Neural crest cell (in vitro differentiated cells): ENCODE data around the gene CCDC12. TPM values are rescaled to one million over a fixed set of nuclear protein-coding genes. Genes with fewer than 3 reads are reported as not detected.

ENCODE experiments used
- DNase-seq: peaks from one replicate; pipeline ENCODE4 v3.0.0; 2021; ENCODE audit warnings: low read depth, mixed read lengths, low spot score
- H3K27ac Mint-ChIP-seq: one replicate; pipeline ENCODE4 v1.8.0; 2021; ENCODE audit warnings: mild to moderate bottlenecking, mixed read lengths; ENCODE audit not compliant: unreplicated experiment
- H3K27me3 Mint-ChIP-seq: 2 replicates; pipeline ENCODE4 v1.8.0; 2021; ENCODE audit warnings: low read depth, mild to moderate bottlenecking, mixed read lengths
- H3K36me3 Mint-ChIP-seq: 2 replicates; pipeline ENCODE4 v1.8.0; 2021; ENCODE audit warnings: low read depth, mild to moderate bottlenecking, mixed read lengths
- H3K4me1 Mint-ChIP-seq: 2 replicates; pipeline ENCODE4 v1.8.0; 2021; ENCODE audit warnings: mixed read lengths
- H3K4me3 Mint-ChIP-seq: one replicate; pipeline ENCODE4 v1.8.0; 2021; ENCODE audit warnings: mild to moderate bottlenecking, mixed read lengths
- H3K9me3 Mint-ChIP-seq: 2 replicates; pipeline ENCODE4 v1.8.0; 2021; ENCODE audit warnings: mixed read lengths
- total RNA-seq: library from RNA; stranded (reverse); gene quantifications from 2 replicates; pipeline ENCODE4 v1.2.1, GENCODE V29; 2021
- TF ChIP-seq, protein P1 (sequence below): fragments of 200-600 bp; sonication (generic); conservative IDR thresholded peaks from 2 replicates; pipeline ENCODE4 v1.5.0; 2021; ENCODE audit warnings: antibody characterized with exemption, mild to moderate bottlenecking

CCDC12 gene
- total RNA-seq, 1 donor from 2014 or later, result 54.3 TPM

DNA sequence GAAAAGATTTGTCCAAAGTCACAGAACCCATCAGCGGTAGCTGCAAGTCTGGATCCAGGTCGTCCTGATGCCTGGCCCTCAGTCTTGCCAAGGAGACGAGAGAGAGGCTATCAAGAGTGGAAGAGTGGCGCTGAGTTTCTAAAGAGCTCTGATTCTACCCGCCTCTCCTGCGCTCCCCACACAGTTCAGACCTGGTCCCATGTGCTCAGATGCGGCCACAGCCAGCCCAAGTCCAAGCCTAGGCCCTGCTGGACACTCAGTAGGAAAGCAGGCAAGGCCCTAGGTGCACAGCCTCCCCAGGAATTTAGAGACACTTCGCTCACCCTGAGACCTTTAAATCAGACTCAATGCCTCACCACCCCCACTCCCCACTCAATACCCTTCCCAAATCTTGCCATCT, 32.4 kb downstream of the CCDC12 start:
- H3K27ac Mint-ChIP-seq, result peak overlapping the region; percentile 79
- no peak for DNase-seq

GRCh38 chr3:46943237-46944187, 33.0 kb downstream of the CCDC12 start:
- no peaks in the 10 kb centered on the region for H3K27me3 Mint-ChIP-seq
- no peak for DNase-seq
- H3K4me3 Mint-ChIP-seq, result no peak overlapping the region
- TF ChIP-seq, protein P1, sequence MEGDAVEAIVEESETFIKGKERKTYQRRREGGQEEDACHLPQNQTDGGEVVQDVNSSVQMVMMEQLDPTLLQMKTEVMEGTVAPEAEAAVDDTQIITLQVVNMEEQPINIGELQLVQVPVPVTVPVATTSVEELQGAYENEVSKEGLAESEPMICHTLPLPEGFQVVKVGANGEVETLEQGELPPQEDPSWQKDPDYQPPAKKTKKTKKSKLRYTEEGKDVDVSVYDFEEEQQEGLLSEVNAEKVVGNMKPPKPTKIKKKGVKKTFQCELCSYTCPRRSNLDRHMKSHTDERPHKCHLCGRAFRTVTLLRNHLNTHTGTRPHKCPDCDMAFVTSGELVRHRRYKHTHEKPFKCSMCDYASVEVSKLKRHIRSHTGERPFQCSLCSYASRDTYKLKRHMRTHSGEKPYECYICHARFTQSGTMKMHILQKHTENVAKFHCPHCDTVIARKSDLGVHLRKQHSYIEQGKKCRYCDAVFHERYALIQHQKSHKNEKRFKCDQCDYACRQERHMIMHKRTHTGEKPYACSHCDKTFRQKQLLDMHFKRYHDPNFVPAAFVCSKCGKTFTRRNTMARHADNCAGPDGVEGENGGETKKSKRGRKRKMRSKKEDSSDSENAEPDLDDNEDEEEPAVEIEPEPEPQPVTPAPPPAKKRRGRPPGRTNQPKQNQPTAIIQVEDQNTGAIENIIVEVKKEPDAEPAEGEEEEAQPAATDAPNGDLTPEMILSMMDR, result no peak
- peaks cover 8% of the 10 kb centered on the region for H3K36me3 Mint-ChIP-seq
- H3K4me1 Mint-ChIP-seq, result peaks cover 19% of the 10 kb centered on the region
- no peaks in the 10 kb centered on the region for H3K9me3 Mint-ChIP-seq
- no peak overlapping the region for H3K27ac Mint-ChIP-seq

More for the DNA sequence above, 32.4 kb downstream of the CCDC12 start:
- H3K36me3 Mint-ChIP-seq, result peaks cover 8% of the 10 kb centered on the region
- TF ChIP-seq, protein P1, result no peak
- no peaks in the 10 kb centered on the region for H3K27me3 Mint-ChIP-seq
- no peaks in the 10 kb centered on the region for H3K9me3 Mint-ChIP-seq
- no peak overlapping the region for H3K4me3 Mint-ChIP-seq
- H3K4me1 Mint-ChIP-seq, result peaks cover 25% of the 10 kb centered on the region

DNA sequence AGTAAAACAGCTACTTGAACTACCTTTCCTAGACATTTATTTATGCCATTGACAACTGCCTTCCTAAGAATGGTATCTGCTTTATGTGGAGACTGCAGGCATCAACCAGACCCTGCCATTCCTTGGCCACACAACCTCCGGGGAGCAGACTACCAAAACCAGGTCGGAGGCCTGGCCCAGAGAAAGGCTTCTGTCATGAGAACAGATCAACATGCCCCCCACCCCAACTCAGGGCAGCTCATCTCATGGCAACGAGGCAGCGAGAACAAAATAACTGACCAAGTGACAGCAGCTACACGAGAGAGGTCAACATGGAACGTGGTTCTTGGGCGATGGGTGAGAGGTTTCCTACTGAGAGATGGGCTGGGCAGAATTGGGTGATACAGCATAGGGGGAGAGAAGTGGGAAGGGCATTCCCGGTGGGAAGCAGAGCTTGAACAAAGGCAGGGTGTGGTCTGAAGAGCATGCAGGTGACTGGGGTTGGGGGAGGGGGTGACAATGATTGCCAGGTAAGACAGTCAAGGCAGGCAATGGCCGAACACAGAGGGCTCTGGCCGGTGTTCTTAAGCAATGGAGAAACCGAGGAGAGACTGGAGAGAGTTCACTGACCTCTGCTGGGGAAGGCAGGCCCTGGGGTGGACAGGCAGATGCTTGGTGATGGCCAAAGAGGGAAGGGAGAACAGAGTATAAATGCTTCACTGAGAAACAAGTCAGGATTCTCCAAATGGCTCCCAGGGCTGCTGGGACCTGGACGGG, 33.9 kb downstream of the CCDC12 start:
- TF ChIP-seq, protein P1, result no peak
- Mint-ChIP-seq H3K27ac (peak overlapping the region; percentile 44), H3K9me3 (no peaks in the 10 kb centered on the region), H3K27me3 (no peaks in the 10 kb centered on the region), H3K36me3 (peaks cover 8% of the 10 kb centered on the region), H3K4me1 (peaks cover 15% of the 10 kb centered on the region), H3K4me3 (no peak overlapping the region)
- no peak for DNase-seq

DNA sequence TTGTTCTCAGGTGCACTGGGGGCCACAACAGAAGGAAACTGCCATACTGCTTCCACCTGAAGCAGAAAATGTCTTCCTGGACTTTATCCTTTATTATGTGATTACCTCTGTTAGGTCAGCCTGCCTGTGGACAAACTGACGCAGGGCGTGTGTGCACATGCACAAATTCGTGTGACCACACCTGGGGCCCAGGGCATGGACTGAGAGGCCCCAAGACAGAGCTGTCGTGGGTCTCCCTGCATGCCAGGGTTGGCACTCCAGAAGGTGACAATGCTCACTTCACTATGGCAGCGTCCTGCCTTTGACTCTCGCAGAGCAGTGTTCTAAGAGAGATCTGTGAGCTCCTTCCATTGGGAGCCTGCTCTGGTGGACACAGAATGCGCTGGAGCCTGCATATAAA, 34.5 kb downstream of the CCDC12 start:
- Mint-ChIP-seq H3K36me3 (peaks cover 8% of the 10 kb centered on the region), H3K4me1 (peaks cover 15% of the 10 kb centered on the region), H3K4me3 (no peak overlapping the region), H3K27me3 (no peaks in the 10 kb centered on the region), H3K9me3 (no peaks in the 10 kb centered on the region), H3K27ac (no peak overlapping the region)
- TF ChIP-seq, protein P1, result no peak
- DNase-seq, result no peak

- Mint-ChIP-seq H3K4me1 (peaks cover 24% of the 10 kb centered on the region), H3K27ac (peak overlapping the region; percentile 15), H3K4me3 (no peak overlapping the region), H3K36me3 (no peaks in the 10 kb centered on the region), H3K27me3 (no peaks in the 10 kb centered on the region), H3K9me3 (no peaks in the 10 kb centered on the region)
- no peak for DNase-seq
- TF ChIP-seq, protein P1, result no peak
Observed at GRCh38 chr3:46939578-46940445, 36.7 kb downstream of the CCDC12 start.
